Breast epithelium (tissue), 4 donors: ENCODE data around the gene PDCL2. TPM values are rescaled to one million over a fixed set of nuclear protein-coding genes. Genes with fewer than 3 reads are reported as not detected.

Experiments used
- DNase-seq, 2 donors: peaks; one replicate each; pipeline ENCODE4 v3.0.0-alpha.2; 2019; ENCODE audit warnings: low spot score in 2 of 2
- H3K27ac ChIP-seq, 2 donors: fragments of 200-600 bp; sonication (generic) in 1 of 2; one replicate each; pipeline ENCODE4 v1.5.1; 2016 to 2019; ENCODE audit warnings: mild to moderate bottlenecking in 1 of 2
- H3K27me3 ChIP-seq, 2 donors: fragments of 200-600 bp; sonication (generic) in 1 of 2; one replicate each; pipeline versions ENCODE4 v1.5.1 to v1.6.0; 2017 to 2019; ENCODE audit warnings: control low read depth in 1 of 2, mild to moderate bottlenecking in 1 of 2
- H3K36me3 ChIP-seq: fragments of 200-600 bp; one replicate; pipeline ENCODE4 v1.5.1; 2019
- H3K4me1 ChIP-seq, 2 donors: fragments of 200-600 bp; sonication (generic); one replicate each; pipeline ENCODE4 v1.5.1; 2016 to 2019; ENCODE audit warnings: control low read depth in 1 of 2
- H3K4me3 ChIP-seq, 3 donors: fragments of 200-600 bp; sonication (generic); 1 replicate in 2 of 3; 2 replicates in 1 of 3; pipeline ENCODE4 v1.5.1; 2016 to 2019; ENCODE audit warnings: mild to moderate bottlenecking in 3 of 3, moderate library complexity in 2 of 3
- H3K9me3 ChIP-seq, 2 donors: fragments of 200-600 bp; sonication (generic) in 1 of 2; one replicate each; pipeline ENCODE4 v1.5.1; 2016 to 2019; ENCODE audit warnings: control low read depth in 1 of 2
- CTCF ChIP-seq, 3 donors: fragments of 450-650 bp; IDR thresholded peaks; one replicate each; pipeline ENCODE4 v1.5.1; 2016 to 2017; ENCODE audit warnings: antibody characterized with exemption in 3 of 3, mild to moderate bottlenecking in 3 of 3, moderate library complexity in 3 of 3
- POLR2A ChIP-seq: fragments of 450-650 bp; IDR thresholded peaks from one replicate; pipeline ENCODE4 v1.6.1; 2016; ENCODE audit warnings: antibody characterized with exemption, mild to moderate bottlenecking, moderate library complexity
- POLR2AphosphoS5 ChIP-seq, 3 donors: sonication (generic); formaldehyde crosslinking; IDR thresholded peaks; one replicate each; pipeline ENCODE4 v1.6.1; 2017; ENCODE audit warnings: antibody characterized with exemption in 3 of 3
- intact Hi-C: fragments of 100-400 bp; cut with DNase I; formaldehyde crosslinking; loops from one replicate; pipeline ENCODE4 v1.15.1; 2023; ENCODE audit warnings: low total_unique reads
- total RNA-seq, 3 donors: library from RNA; depleted of rRNA; stranded (reverse); fragments of >200 nt; gene quantifications; one replicate each; pipeline ENCODE4 v1.1.0, GENCODE V29; 2016

PDCL2 gene
- total RNA-seq, 3 donors from 2014 or later = not detected

DNA sequence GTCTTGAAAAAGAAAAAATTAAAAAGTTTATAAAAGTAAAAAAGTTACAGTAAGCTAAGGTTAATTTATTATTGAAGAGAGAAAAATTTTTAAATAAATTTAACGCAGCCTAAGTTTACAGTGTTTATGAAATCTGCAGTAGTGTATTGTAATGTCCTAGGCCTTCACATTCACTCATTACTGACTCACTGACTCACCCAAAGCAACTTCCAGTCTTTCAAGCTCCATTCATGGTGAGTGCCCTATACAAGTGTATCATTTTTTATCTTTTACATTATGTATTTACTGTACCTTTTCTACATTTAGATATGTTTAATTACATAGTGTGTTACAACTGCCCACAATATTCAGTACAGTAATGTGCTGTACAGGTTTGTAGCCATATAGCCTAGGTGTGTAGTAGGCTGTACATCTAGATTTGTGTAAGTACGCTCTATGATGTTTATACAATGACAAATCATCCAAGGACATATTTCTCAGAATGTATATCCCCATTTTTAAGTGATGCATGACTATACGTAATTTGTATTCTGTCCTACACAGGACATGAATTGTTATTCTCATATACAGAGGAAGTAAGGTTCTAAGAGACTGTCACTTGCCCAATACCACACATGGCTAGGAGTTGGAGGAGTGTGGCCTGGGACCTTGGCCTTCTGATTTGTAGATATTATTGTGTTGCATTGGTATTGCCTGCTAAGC is 19.5 kb upstream of the PDCL2 start:
- no peaks in the 10 kb centered on the region for H3K36me3 ChIP-seq
- DNase-seq = no peak
- no peak overlapping the region for H3K4me3 ChIP-seq
- H3K27me3 ChIP-seq = no peaks in the 10 kb centered on the region
- no peaks in the 10 kb centered on the region for H3K9me3 ChIP-seq
- no peak overlapping the region for H3K27ac ChIP-seq
- intact Hi-C loops = no loop called here
- TF ChIP-seq POLR2A = no peak
- no peak for TF ChIP-seq CTCF (IDR thresholded peaks at IDR 0.05)
- no peak for TF ChIP-seq POLR2AphosphoS5 (IDR thresholded peaks at IDR 0.05)
- H3K4me1 ChIP-seq = no peaks in the 10 kb centered on the region

DNA sequence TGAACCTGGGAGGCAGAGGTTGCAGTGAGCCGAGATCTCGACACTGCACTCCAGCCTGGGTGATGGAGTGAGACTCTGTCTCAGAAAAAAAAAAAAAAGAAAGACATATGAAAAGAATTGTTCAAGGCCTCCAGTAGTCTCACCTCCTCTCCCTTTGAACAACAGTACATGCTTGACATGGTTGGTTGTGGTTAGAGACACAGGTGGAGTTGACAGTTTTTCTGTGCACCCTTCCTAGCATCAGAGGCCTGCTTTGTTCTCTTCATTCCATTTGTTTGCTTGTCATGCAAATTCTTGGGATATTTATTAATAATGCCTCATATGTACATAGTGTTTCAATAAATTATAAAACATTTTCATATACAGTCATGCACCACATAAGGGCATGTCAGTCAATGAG is 18.3 kb upstream of the PDCL2 start:
- no peak overlapping the region for H3K4me3 ChIP-seq
- H3K9me3 ChIP-seq = no peaks in the 10 kb centered on the region
- H3K27me3 ChIP-seq = no peaks in the 10 kb centered on the region
- no peak for DNase-seq
- no peak for TF ChIP-seq POLR2AphosphoS5 (IDR thresholded peaks at IDR 0.05)
- no peak for TF ChIP-seq CTCF (IDR thresholded peaks at IDR 0.05)
- no peak for TF ChIP-seq POLR2A
- no peak overlapping the region for H3K27ac ChIP-seq
- intact Hi-C loops = no loop called here
- H3K36me3 ChIP-seq = no peaks in the 10 kb centered on the region
- H3K4me1 ChIP-seq = no peaks in the 10 kb centered on the region

GRCh38 chr4:55609393-55609866 is 17.4 kb upstream of the PDCL2 start:
- no peak overlapping the region for H3K27ac ChIP-seq
- H3K4me1 ChIP-seq = no peaks in the 10 kb centered on the region
- intact Hi-C loops = no loop called here
- no peaks in the 10 kb centered on the region for H3K36me3 ChIP-seq
- no peaks in the 10 kb centered on the region for H3K27me3 ChIP-seq
- DNase-seq = no peak
- H3K4me3 ChIP-seq = no peak overlapping the region
- TF ChIP-seq POLR2AphosphoS5 (IDR thresholded peaks at IDR 0.05) (no peak), CTCF (IDR thresholded peaks at IDR 0.05) (no peak), POLR2A (no peak)
- H3K9me3 ChIP-seq = no peaks in the 10 kb centered on the region

- H3K4me3 ChIP-seq = no peak overlapping the region
- no peaks in the 10 kb centered on the region for H3K4me1 ChIP-seq
- no peak overlapping the region for H3K27ac ChIP-seq
- H3K9me3 ChIP-seq = no peaks in the 10 kb centered on the region
- no peak for DNase-seq
- no peaks in the 10 kb centered on the region for H3K36me3 ChIP-seq
- intact Hi-C loops = no loop called here
- no peaks in the 10 kb centered on the region for H3K27me3 ChIP-seq
- TF ChIP-seq CTCF (IDR thresholded peaks at IDR 0.05) (no peak), POLR2AphosphoS5 (IDR thresholded peaks at IDR 0.05) (no peak), POLR2A (no peak)
Measured at GRCh38 chr4:55608591-55608990, 16.5 kb upstream of the PDCL2 start.

- intact Hi-C loops = no loop called here
Measured at GRCh38 chr4:55604996-55605395, 13.0 kb upstream of the PDCL2 start.

More at GRCh38 chr4:55604996-55605395, 13.0 kb upstream of the PDCL2 start:
- Histone ChIP-seq H3K4me3 (no peak overlapping the region), H3K27me3 (no peaks in the 10 kb centered on the region), H3K36me3 (no peaks in the 10 kb centered on the region), H3K9me3 (no peaks in the 10 kb centered on the region), H3K27ac (no peak overlapping the region), H3K4me1 (no peaks in the 10 kb centered on the region)
- no peak for DNase-seq
- no peak for TF ChIP-seq POLR2AphosphoS5 (IDR thresholded peaks at IDR 0.05)
- TF ChIP-seq POLR2A = no peak
- no peak for TF ChIP-seq CTCF (IDR thresholded peaks at IDR 0.05)
